Gastrocnemius medialis (tissue), 4 donors: Measurements from ENCODE around the gene SLC4A9. TPM values are rescaled to one million over a fixed set of nuclear protein-coding genes. Genes with fewer than 3 reads are reported as not detected.

Source experiments
- ATAC-seq, 2 donors: fragments of 150-250 bp; one replicate each; pipeline ENCODE4 v1.9.1; 2016
- DNase-seq, 2 donors: peaks; one replicate each; pipeline ENCODE4 v3.0.0-alpha.2; 2019
- H3K27ac ChIP-seq, 4 donors: fragments of 200-600 bp; sonication (generic); 1 replicate in 1 of 4; 2 replicates in 3 of 4; pipeline ENCODE4 v1.5.1; 2016 to 2018; ENCODE audit warnings: mild to moderate bottlenecking in 2 of 4, moderate library complexity in 1 of 4
- H3K27me3 ChIP-seq, 3 donors: fragments of 200-600 bp; sonication (generic) in 2 of 3; 1 replicate in 1 of 3; 2 replicates in 2 of 3; pipeline versions ENCODE4 v1.5.1 to v1.6.0; 2016 to 2019; ENCODE audit warnings: mild to moderate bottlenecking in 1 of 3, moderate library complexity in 1 of 3
- H3K36me3 ChIP-seq, 2 donors: fragments of 200-600 bp; sonication (generic) in 1 of 2; one replicate each; pipeline ENCODE4 v1.5.1; 2017 to 2018
- H3K4me1 ChIP-seq, 2 donors: fragments of 200-600 bp; sonication (generic) in 1 of 2; one replicate each; pipeline ENCODE4 v1.5.1; 2016 to 2017; ENCODE audit warnings: mild to moderate bottlenecking in 2 of 2
- H3K4me3 ChIP-seq, 4 donors: fragments of 200-600 bp; sonication (generic) in 3 of 4; 1 replicate in 1 of 4; 2 replicates in 3 of 4; pipeline ENCODE4 v1.5.1; 2016 to 2019; ENCODE audit warnings: mild to moderate bottlenecking in 2 of 4
- H3K9me3 ChIP-seq, 3 donors: fragments of 200-600 bp; sonication (generic) in 2 of 3; 1 replicate in 1 of 3; 2 replicates in 2 of 3; pipeline ENCODE4 v1.5.1; 2016 to 2019
- CTCF ChIP-seq, 5 experiments: fragments of 450-650 bp in 3 of 5; fragments of 200-600 bp in 2 of 5; sonication (generic) in 2 of 5; IDR thresholded peaks in 4 of 5; conservative IDR thresholded peaks in 1 of 5; 1 replicate in 4 of 5; 2 replicates in 1 of 5; pipeline ENCODE4 v1.5.1; 2016 to 2019; ENCODE audit warnings: antibody characterized with exemption in 5 of 5, mild to moderate bottlenecking in 3 of 5, moderate library complexity in 3 of 5
- POLR2A ChIP-seq, 2 donors: fragments of 450-650 bp; IDR thresholded peaks; one replicate each; pipeline ENCODE4 v1.6.1; 2017; ENCODE audit warnings: antibody characterized with exemption in 2 of 2, mild to moderate bottlenecking in 2 of 2, moderate library complexity in 2 of 2
- in situ Hi-C, 4 donors: fragments of 200-750 bp; cut with MboI; loops; one replicate each; pipeline versions ENCODE4 v1.15.0 to v1.8.0; 2017; ENCODE audit warnings: low sequenced_read_pairs in 4 of 4
- intact Hi-C: fragments of 100-400 bp; cut with DNase I; formaldehyde crosslinking; loops from one replicate; pipeline ENCODE4 v1.15.1; 2023; ENCODE audit warnings: low total_unique reads
- total RNA-seq, 4 donors: library from RNA; depleted of rRNA; stranded (reverse); fragments of >200 nt; gene quantifications; one replicate each; pipeline versions ENCODE4 v1.1.0 to v1.2.3, GENCODE V29; 2016

The SLC4A9 gene
- total RNA-seq, 4 donors from 2014 or later, result not detected

- in situ Hi-C loops (loop anchor here in 1 of 4 donors (25.0 kb wide), 1 partner anchor 238 kb away; the partner anchor contains the start of genes DND1 and WDR55), intact Hi-C loops (no loop called here)
- Histone ChIP-seq H3K9me3 (no peaks in the 10 kb centered on the region), H3K36me3 (no peaks in the 10 kb centered on the region), H3K4me3 (no peak overlapping the region), H3K4me1 (peaks cover 39 to 40% of the 10 kb centered on the region in 2 donors), H3K27me3 (no peaks in the 10 kb centered on the region), H3K27ac (no peak overlapping the region)
- DNase-seq (no peak), ATAC-seq (no peak)
- TF ChIP-seq CTCF (IDR thresholded peaks at IDR 0.05 in 4 of 5, conservative IDR thresholded peaks at IDR 0.05 in 1 of 5) (no peak), POLR2A (IDR thresholded peaks at IDR 0.05) (no peak)
Observed at GRCh38 chr5:140424135-140424534, 64.1 kb downstream of the SLC4A9 start.

Other genes with a start within 250 kb of the SLC4A9 start
- 10 to 100 TPM; 13.6 to 20.6 (median 16.5) TPM for gene PURA, start 246.1 kb upstream of the SLC4A9 start, total RNA-seq
- gene IGIP, start 234.3 kb upstream of the SLC4A9 start, total RNA-seq, result 10 to 100 TPM in 1 of 4 donors, 1 to 10 TPM in 3; 6.7 to 13.1 (median 8.2) TPM
- 100 to 1,000 TPM; 304 to 593 (median 336) TPM for gene CYSTM1, start 185.0 kb upstream of the SLC4A9 start, total RNA-seq
- gene PFDN1, start 57.1 kb upstream of the SLC4A9 start, total RNA-seq, result 10 to 100 TPM; 47.9 to 81.0 (median 77.9) TPM
- gene HBEGF, start 13.6 kb upstream of the SLC4A9 start, total RNA-seq, result 10 to 100 TPM in 3 of 4 donors, 1 to 10 TPM in 1; 5.3 to 22.2 (median 17.6) TPM
- 10 to 100 TPM; 51.3 to 93.6 (median 72.7) TPM for gene ANKHD1, start 41.6 kb downstream of the SLC4A9 start, total RNA-seq
- gene EIF4EBP3, start 187.5 kb downstream of the SLC4A9 start, total RNA-seq, result 100 to 1,000 TPM in 1 of 4 donors, 10 to 100 TPM in 3; 38.6 to 118 (median 51.8) TPM
- 10 to 100 TPM; 34.1 to 67.3 (median 40.6) TPM for gene SRA1, start 197.3 kb downstream of the SLC4A9 start, total RNA-seq
- gene APBB3, start 204.4 kb downstream of the SLC4A9 start, total RNA-seq, result 10 to 100 TPM in 2 of 4 donors, 1 to 10 TPM in 2; 4.1 to 12.5 (median 9.0) TPM
- gene SLC35A4, start 204.6 kb downstream of the SLC4A9 start, total RNA-seq, result 100 to 1,000 TPM in 2 of 4 donors, 10 to 100 TPM in 2; 71.7 to 152 (median 114) TPM